Fibroblast of villous mesenchyme (primary cell): ENCODE results near the gene C12orf75. TPM values are rescaled to one million over a fixed set of nuclear protein-coding genes. Genes with fewer than 3 reads are reported as not detected.

ENCODE experiments used
- total RNA-seq: library from RNA; depleted of rRNA; stranded (reverse); fragments of >200 nt; gene quantifications from 2 replicates; pipeline ENCODE4 v1.2.3, GENCODE V29; 2012

C12orf75 gene
- total RNA-seq, 1 donor, result 302 TPM

Other genes with a start within 250 kb of the C12orf75 start
- gene ALDH1L2, start 246.2 kb upstream of the C12orf75 start, total RNA-seq, result 23.3 and 42.5 TPM in 2 replicates
- 129 and 148 TPM in 2 replicates for gene WASHC4, start 223.0 kb upstream of the C12orf75 start, total RNA-seq
- gene APPL2, start 94.5 kb upstream of the C12orf75 start, total RNA-seq, result 40.9 and 60.9 TPM in 2 replicates